Calu3 (cell line): Measurements from ENCODE around the gene PAX8. TPM values are rescaled to one million over a fixed set of nuclear protein-coding genes. Genes with fewer than 3 reads are reported as not detected.

Source experiments
- BruUV-seq: library from RNA; stranded (reverse); fragments of 400-500 nt; replicated peaks from 2 replicates; lab custom pipeline; 2021; lab: Mats Ljungman, UMichigan
- CTCF ChIA-PET: fragments of 300-600 bp; sonication (Branson Sonifier 250); formaldehyde crosslinking; loops from one replicate; lab custom pipeline; 2022; ENCODE audit warnings: antibody characterized with exemption; lab: Charles Lee
- DNase-seq: peaks from one replicate; pipeline ENCODE4 v3.0.0; 2022
- H3K27ac Mint-ChIP-seq: one replicate; pipeline ENCODE4 v1.8.0; 2022; ENCODE audit warnings: mixed read lengths; ENCODE audit not compliant: unreplicated experiment
- H3K27me3 Mint-ChIP-seq: one replicate; pipeline ENCODE4 v1.8.0; 2022; ENCODE audit warnings: mixed read lengths; ENCODE audit not compliant: unreplicated experiment
- H3K36me3 Mint-ChIP-seq: one replicate; pipeline ENCODE4 v1.8.0; 2022; ENCODE audit warnings: mild to moderate bottlenecking, moderate library complexity, mixed read lengths; ENCODE audit not compliant: insufficient read depth, unreplicated experiment
- H3K4me1 Mint-ChIP-seq: one replicate; pipeline ENCODE4 v1.8.0; 2022; ENCODE audit warnings: mild to moderate bottlenecking, low read depth, mixed read lengths; ENCODE audit not compliant: unreplicated experiment
- H3K4me3 Mint-ChIP-seq: one replicate; pipeline ENCODE4 v1.8.0; 2022; ENCODE audit warnings: mild to moderate bottlenecking, low read depth, moderate library complexity, mixed read lengths; ENCODE audit not compliant: unreplicated experiment
- H3K9me3 Mint-ChIP-seq: one replicate; pipeline ENCODE4 v1.8.0; 2022; ENCODE audit warnings: low read depth, mixed read lengths; ENCODE audit not compliant: unreplicated experiment
- intact Hi-C: fragments of 100-400 bp; cut with micrococcal nuclease; formaldehyde crosslinking; loops from one replicate; pipeline ENCODE4 v1.10.0; 2022; ENCODE audit not compliant: unreplicated experiment
- total RNA-seq: library from RNA; stranded (reverse); gene quantifications from 2 replicates; pipeline ENCODE4 v1.2.3, GENCODE V29; 2022
- TF ChIP-seq, protein P1 (sequence below): fragments of 200-600 bp; IDR thresholded peaks from one replicate; pipeline ENCODE4 v1.8.0; 2022; ENCODE audit warnings: antibody characterized with exemption; ENCODE audit not compliant: unreplicated experiment

The PAX8 gene
- total RNA-seq, 1 experiment from 2014 or later: 12.2 TPM

DNA sequence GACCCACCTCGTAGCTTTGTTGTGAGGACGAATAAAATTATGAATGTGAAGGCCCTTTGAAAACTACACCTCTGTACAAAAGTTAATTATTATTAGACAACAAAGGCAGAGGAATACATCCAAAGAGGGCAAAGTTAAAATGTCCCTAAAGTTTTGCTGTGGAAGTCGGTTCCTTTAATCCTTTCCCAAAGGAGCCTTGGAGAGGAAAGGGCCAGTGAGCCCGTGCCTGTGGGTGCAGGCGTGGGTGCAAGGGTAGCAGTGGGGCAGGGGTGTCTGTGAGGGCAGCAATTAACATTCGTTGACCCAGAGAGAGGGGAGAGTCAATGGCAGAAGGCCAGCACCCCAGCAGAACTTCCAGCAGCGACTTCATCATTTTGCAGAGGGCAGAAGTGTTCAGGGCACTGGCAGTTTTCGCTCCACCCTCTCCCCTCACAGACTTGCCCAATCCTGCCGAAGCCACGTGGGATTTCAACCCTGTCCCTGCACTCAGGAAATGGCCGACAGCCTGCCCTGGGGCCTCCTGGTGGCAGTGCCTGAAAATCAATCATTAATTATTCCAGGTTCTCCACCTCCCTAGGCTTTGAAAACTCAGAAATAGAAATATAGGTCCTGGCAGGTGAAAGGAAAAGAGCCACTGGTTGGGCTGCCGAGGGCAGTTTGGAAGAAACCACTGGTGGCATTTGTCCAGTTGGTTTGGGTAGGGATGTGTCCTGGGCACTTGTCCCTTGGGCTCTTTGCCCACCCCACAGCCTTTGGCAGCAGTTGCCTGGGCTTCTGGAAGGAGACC is 4.2 kb upstream of the PAX8 start:
- Mint-ChIP-seq H3K27me3 (no peaks in the 10 kb centered on the region), H3K4me1 (peaks cover 87% of the 10 kb centered on the region), H3K36me3 (peaks cover 61% of the 10 kb centered on the region), H3K27ac (peak overlapping the region; percentile 98), H3K4me3 (peak overlapping the region; percentile 55), H3K9me3 (peaks cover 5% of the 10 kb centered on the region)
- TF ChIP-seq, protein P1, sequence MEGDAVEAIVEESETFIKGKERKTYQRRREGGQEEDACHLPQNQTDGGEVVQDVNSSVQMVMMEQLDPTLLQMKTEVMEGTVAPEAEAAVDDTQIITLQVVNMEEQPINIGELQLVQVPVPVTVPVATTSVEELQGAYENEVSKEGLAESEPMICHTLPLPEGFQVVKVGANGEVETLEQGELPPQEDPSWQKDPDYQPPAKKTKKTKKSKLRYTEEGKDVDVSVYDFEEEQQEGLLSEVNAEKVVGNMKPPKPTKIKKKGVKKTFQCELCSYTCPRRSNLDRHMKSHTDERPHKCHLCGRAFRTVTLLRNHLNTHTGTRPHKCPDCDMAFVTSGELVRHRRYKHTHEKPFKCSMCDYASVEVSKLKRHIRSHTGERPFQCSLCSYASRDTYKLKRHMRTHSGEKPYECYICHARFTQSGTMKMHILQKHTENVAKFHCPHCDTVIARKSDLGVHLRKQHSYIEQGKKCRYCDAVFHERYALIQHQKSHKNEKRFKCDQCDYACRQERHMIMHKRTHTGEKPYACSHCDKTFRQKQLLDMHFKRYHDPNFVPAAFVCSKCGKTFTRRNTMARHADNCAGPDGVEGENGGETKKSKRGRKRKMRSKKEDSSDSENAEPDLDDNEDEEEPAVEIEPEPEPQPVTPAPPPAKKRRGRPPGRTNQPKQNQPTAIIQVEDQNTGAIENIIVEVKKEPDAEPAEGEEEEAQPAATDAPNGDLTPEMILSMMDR: peak; percentile 54
- CTCF ChIA-PET: interaction anchor here (0.8 to 1.5 kb wide), 7 partner anchors 10 to 87 kb away, joined by 4 to 9 read pairs (median 5); no protein-coding TSS in a partner anchor
- peak; percentile 96 for DNase-seq
- BruUV-seq: TSS peak; percentile 82
- intact Hi-C loops: loop anchor here (2.0 kb wide), 2 partner anchors 34 to 88 kb away; no protein-coding TSS in a partner anchor

DNA sequence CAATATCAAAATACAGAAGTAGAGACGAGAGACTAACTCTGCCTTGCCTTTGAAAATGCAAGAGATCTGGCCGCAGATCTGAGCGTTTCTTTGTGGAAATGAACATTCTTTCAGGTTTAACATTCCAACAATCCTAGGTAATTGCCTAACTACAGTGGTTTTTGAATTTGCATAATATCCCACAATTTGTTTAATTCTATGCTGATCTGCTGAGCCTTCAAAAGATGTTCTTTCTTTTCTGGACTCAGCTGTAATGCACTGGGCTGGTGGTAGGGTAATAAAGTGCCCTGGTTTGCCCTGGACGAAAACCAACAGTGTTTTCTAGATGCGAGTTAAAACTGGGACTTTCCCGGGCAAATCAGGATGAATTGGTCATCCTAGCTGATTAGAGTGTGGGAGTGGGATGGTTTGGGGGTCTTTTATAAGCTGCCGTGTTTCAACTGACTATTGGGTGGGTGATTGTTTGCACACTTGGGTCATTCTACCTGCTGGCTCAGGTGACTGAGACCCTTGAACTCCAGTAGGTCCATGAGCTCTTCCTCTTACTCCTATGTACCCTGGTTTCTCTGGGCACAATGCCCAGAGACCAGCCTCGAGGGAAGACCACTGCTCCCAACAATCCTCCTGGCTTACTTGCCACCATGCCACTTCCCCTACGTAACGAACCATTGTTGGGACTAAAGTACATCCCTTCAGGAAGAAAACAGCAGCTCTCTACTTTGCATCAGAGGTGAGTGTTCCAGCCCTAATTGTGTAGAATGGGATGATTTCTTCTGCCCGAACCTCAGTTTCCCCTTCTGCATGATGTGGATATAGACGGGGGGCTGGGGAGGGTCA is 3.4 kb upstream of the PAX8 start:
- peak overlapping the region; percentile 98 for H3K27ac Mint-ChIP-seq
- BruUV-seq: no TSS peak
- peaks cover 54% of the 10 kb centered on the region for H3K36me3 Mint-ChIP-seq
- CTCF ChIA-PET: interaction anchor here (1.1 to 1.2 kb wide), 2 partner anchors 9 to 88 kb away, joined by 4 to 7 read pairs; no protein-coding TSS in a partner anchor
- peak; percentile 15 for DNase-seq
- intact Hi-C loops: loop anchor here (2.0 kb wide), 2 partner anchors 33 to 89 kb away; no protein-coding TSS in a partner anchor
- TF ChIP-seq, protein P1: no peak
- H3K27me3 Mint-ChIP-seq: no peaks in the 10 kb centered on the region
- H3K4me3 Mint-ChIP-seq: peak overlapping the region; percentile 55
- H3K4me1 Mint-ChIP-seq: peaks cover 79% of the 10 kb centered on the region
- peaks cover 2% of the 10 kb centered on the region for H3K9me3 Mint-ChIP-seq

DNA sequence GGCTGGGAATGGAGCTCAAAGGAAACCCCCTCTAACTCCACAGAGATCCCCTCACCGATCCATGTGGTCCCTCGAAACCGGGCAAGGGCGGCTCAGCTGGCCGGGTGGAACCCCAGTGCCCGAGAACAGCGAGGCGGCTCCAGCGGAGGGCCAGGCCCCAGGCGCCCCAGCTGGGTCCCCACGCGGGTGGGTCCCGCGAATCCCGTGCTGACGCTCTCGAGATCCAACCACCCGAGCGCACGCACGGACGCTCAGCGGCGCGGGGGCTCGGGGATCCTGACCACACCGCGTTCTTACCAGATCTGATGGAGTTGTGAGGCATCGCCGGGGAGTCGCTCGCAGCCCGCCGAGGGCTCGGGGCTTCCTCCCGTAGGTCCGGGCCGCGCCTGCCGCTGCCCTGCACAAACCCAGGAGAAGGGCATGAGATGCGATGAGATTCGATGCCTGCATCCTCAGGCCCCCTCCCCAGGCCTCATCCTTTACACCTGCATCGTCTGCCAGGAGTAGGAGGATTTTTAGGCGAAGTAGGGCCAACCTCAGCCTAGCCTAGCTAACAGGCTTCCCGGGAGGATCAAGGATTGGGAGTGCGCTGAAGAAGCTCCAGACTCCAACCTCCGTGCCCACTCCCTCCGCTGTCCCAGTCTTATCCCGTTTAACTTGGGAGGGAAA is 514 bp downstream of the PAX8 start:
- CTCF ChIA-PET: no interaction called here
- no peak overlapping the region for H3K4me3 Mint-ChIP-seq

More for the DNA sequence above, 514 bp downstream of the PAX8 start:
- Mint-ChIP-seq H3K9me3 (no peaks in the 10 kb centered on the region), H3K27me3 (no peaks in the 10 kb centered on the region), H3K27ac (no peak overlapping the region), H3K4me1 (peaks cover 66% of the 10 kb centered on the region), H3K36me3 (peaks cover 49% of the 10 kb centered on the region)
- no peak for DNase-seq
- intact Hi-C loops: no loop called here
- TF ChIP-seq, protein P1: no peak
- BruUV-seq: no TSS peak
